ENCODE measurements around the gene CXCL11. TPM values are rescaled to one million over a fixed set of nuclear protein-coding genes. Genes with fewer than 3 reads are reported as not detected.
"Not testable (repeated sequence)": the region's sequence is repeated elsewhere in the genome, so short reads cannot be mapped to it uniquely, and the experiment has no call there.

CXCL11 gene
- total RNA-seq, 1 experiment from 2014 or later = not detected

DNA sequence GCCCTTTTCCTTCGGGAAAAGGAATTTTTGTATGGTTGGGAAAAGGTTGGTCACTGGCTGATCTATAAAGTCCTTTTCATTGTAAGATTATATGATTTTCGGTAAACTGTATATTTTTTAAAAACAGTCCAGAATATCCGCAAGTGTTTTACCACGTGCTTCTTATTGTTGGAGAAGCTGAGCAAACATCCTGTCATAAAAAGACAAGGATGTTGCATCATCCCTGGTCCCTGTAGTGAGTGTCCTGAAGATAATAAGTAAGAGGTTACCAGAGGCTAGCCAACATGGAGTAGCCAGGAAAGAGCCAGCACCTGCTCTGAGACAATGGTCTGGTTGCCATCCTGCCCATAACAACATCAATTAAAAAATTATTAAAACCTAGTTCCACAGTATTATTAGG lies 33.7 kb downstream of the CXCL11 start:
- no peaks in the 10 kb centered on the region for H3K9me3 ChIP-seq
- CTCF ChIA-PET = no interaction called here
- Mint-ChIP-seq H3K36me3 (ENCODE audit: insufficient read depth, unreplicated experiment) (no peaks in the 10 kb centered on the region), H3K4me3 (ENCODE audit: unreplicated experiment) (no peak overlapping the region), H3K9me3 (ENCODE audit: unreplicated experiment) (peaks cover 19% of the 10 kb centered on the region), H3K27ac (ENCODE audit: unreplicated experiment) (peak overlapping the region; percentile 51), H3K4me1 (ENCODE audit: low read depth, unreplicated experiment) (peaks cover 13% of the 10 kb centered on the region), H3K27me3 (ENCODE audit: insufficient read depth, unreplicated experiment) (no peaks in the 10 kb centered on the region)
- H3K4me3 ChIP-seq (ENCODE audit: low read depth, low read length) = no peak overlapping the region
- no peaks in the 10 kb centered on the region for H3K27me3 ChIP-seq (replicated peaks; ENCODE audit: control insufficient read depth, insufficient read depth, low read length)
- no peaks in the 10 kb centered on the region for H3K36me3 ChIP-seq (ENCODE audit: control insufficient read depth, insufficient read depth, low read length)
- intact Hi-C loops (cut with micrococcal nuclease; ENCODE audit: unreplicated experiment) = no loop called here
- no TSS peak for BruUV-seq (replicated peaks)
- POLR2A ChIA-PET = no interaction called here
- H3K4me1 ChIP-seq = peaks cover 31% of the 10 kb centered on the region
- TF ChIP-seq, protein P1, sequence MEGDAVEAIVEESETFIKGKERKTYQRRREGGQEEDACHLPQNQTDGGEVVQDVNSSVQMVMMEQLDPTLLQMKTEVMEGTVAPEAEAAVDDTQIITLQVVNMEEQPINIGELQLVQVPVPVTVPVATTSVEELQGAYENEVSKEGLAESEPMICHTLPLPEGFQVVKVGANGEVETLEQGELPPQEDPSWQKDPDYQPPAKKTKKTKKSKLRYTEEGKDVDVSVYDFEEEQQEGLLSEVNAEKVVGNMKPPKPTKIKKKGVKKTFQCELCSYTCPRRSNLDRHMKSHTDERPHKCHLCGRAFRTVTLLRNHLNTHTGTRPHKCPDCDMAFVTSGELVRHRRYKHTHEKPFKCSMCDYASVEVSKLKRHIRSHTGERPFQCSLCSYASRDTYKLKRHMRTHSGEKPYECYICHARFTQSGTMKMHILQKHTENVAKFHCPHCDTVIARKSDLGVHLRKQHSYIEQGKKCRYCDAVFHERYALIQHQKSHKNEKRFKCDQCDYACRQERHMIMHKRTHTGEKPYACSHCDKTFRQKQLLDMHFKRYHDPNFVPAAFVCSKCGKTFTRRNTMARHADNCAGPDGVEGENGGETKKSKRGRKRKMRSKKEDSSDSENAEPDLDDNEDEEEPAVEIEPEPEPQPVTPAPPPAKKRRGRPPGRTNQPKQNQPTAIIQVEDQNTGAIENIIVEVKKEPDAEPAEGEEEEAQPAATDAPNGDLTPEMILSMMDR (IDR thresholded peaks at IDR 0.05; ENCODE audit: insufficient read depth in 1 of 2, low read depth in 1 of 2, low read length in 1 of 2, severe bottlenecking in 1 of 2, unreplicated experiment in 1 of 2) = no peak
- peak in 1 of 2 experiments; percentile 41 for DNase-seq

DNA sequence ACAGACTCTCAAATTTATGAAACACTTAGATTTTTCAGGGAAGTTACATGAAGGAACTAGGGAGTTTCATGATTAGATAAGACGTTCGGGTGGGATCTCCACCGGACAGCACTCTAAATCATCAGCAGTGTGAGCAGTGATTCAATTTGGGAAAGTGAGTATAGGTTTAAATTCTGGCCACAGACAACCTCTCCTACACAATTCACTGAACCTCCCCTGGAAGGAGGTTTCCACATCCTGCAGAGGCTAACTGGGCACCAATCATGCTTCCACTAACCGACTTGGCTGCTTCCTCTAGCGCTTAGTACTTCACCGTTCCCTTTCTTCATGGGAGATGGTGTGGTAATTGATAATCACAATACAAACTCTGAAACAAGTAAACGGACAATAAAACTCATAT lies 34.2 kb downstream of the CXCL11 start:
- no peaks in the 10 kb centered on the region for H3K9me3 ChIP-seq
- POLR2A ChIA-PET = no interaction called here
- no peak overlapping the region for H3K4me3 ChIP-seq (ENCODE audit: low read depth, low read length)
- no peak overlapping the region for H3K4me3 Mint-ChIP-seq (ENCODE audit: unreplicated experiment)
- no peaks in the 10 kb centered on the region for H3K36me3 ChIP-seq (ENCODE audit: control insufficient read depth, insufficient read depth, low read length)
- BruUV-seq (replicated peaks) = no TSS peak
- no peaks in the 10 kb centered on the region for H3K36me3 Mint-ChIP-seq (ENCODE audit: insufficient read depth, unreplicated experiment)
- no peaks in the 10 kb centered on the region for H3K27me3 Mint-ChIP-seq (ENCODE audit: insufficient read depth, unreplicated experiment)
- no peaks in the 10 kb centered on the region for H3K27me3 ChIP-seq (replicated peaks; ENCODE audit: control insufficient read depth, insufficient read depth, low read length)
- H3K4me1 Mint-ChIP-seq (ENCODE audit: low read depth, unreplicated experiment) = peaks cover 9% of the 10 kb centered on the region
- no peak for DNase-seq
- H3K9me3 Mint-ChIP-seq (ENCODE audit: unreplicated experiment) = peaks cover 19% of the 10 kb centered on the region
- intact Hi-C loops (cut with micrococcal nuclease; ENCODE audit: unreplicated experiment) = no loop called here
- CTCF ChIA-PET = no interaction called here
- peaks cover 26% of the 10 kb centered on the region for H3K4me1 ChIP-seq
- no peak overlapping the region for H3K27ac Mint-ChIP-seq (ENCODE audit: unreplicated experiment)
- TF ChIP-seq, protein P1 (IDR thresholded peaks at IDR 0.05; ENCODE audit: insufficient read depth in 1 of 2, low read depth in 1 of 2, low read length in 1 of 2, severe bottlenecking in 1 of 2, unreplicated experiment in 1 of 2) = no peak

DNA sequence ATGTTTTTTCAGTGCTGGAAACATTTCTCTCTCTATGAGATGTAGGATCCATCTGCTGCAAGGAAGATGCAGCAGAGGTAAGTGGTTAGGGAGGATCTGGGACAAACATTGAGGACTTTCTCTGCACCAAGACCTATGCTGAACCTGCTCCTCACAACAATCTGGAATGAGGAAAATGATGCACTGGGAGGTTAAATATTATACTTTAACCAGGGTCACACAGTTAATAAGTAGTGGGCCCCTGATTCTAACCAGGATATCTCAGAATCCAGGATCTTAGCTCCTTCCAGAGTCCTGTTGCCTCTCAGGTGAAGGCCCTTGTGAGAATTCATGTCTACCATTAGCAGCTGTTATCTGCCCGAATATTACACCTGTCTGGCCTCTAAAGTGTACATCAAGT lies 35.6 kb downstream of the CXCL11 start:
- POLR2A ChIA-PET = no interaction called here
- no peak overlapping the region for H3K4me3 Mint-ChIP-seq (ENCODE audit: unreplicated experiment)

DNA sequence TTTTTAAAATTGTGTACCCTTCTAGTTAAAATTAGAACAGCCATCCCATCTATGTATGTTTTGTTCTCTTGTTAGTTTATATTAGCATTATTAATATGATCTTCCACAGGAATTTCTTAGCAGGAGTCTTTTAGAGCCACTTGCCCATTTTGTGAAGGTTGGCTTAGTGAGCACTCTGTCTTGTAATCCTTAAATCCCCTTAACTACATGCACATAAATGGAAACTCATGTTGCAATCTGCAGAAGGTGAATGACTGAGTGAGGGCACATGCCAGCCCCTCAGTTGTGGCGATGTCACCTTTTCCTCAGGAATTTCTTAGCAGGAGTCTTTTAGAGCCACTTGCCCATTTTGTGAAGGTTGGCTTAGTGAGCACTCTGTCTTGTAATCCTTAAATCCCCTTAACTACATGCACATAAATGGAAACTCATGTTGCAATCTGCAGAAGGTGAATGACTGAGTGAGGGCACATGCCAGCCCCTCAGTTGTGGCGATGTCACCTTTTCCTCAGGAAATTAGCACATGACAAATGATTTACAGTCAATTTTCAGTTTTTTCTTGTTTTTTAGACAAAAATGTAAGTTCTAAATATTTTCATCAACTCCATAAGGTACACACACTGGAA lies 37.2 kb downstream of the CXCL11 start:
- H3K9me3 ChIP-seq; intact Hi-C loops (cut with micrococcal nuclease; ENCODE audit: unreplicated experiment); POLR2A ChIA-PET; H3K4me3 ChIP-seq (ENCODE audit: low read depth, low read length); DNase-seq; BruUV-seq (replicated peaks); H3K27me3 Mint-ChIP-seq (ENCODE audit: insufficient read depth, unreplicated experiment); H3K4me3 Mint-ChIP-seq (ENCODE audit: unreplicated experiment); H3K27me3 ChIP-seq (replicated peaks; ENCODE audit: control insufficient read depth, insufficient read depth, low read length); H3K27ac Mint-ChIP-seq (ENCODE audit: unreplicated experiment); H3K36me3 ChIP-seq (ENCODE audit: control insufficient read depth, insufficient read depth, low read length); H3K36me3 Mint-ChIP-seq (ENCODE audit: insufficient read depth, unreplicated experiment): not testable (repeated sequence)
- Mint-ChIP-seq H3K9me3 (ENCODE audit: unreplicated experiment) (peaks cover 11% of the 10 kb centered on the region), H3K4me1 (ENCODE audit: low read depth, unreplicated experiment) (peaks cover 15% of the 10 kb centered on the region)
- H3K4me1 ChIP-seq = peaks cover 11% of the 10 kb centered on the region
- CTCF ChIA-PET = interaction anchor here (1.5 kb wide), 1 partner anchor 88 kb away, joined by 3 read pairs; no protein-coding TSS in a partner anchor

More for the DNA sequence above, 35.6 kb downstream of the CXCL11 start:
- Mint-ChIP-seq H3K4me1 (ENCODE audit: low read depth, unreplicated experiment) (peaks cover 15% of the 10 kb centered on the region), H3K27ac (ENCODE audit: unreplicated experiment) (no peak overlapping the region), H3K36me3 (ENCODE audit: insufficient read depth, unreplicated experiment) (no peaks in the 10 kb centered on the region), H3K9me3 (ENCODE audit: unreplicated experiment) (peaks cover 19% of the 10 kb centered on the region), H3K27me3 (ENCODE audit: insufficient read depth, unreplicated experiment) (no peaks in the 10 kb centered on the region)
- no peak for DNase-seq
- TF ChIP-seq, protein P1 (IDR thresholded peaks at IDR 0.05; ENCODE audit: insufficient read depth in 1 of 2, low read depth in 1 of 2, low read length in 1 of 2, severe bottlenecking in 1 of 2, unreplicated experiment in 1 of 2) = no peak
- Histone ChIP-seq H3K9me3 (no peaks in the 10 kb centered on the region), H3K36me3 (ENCODE audit: control insufficient read depth, insufficient read depth, low read length) (no peaks in the 10 kb centered on the region), H3K4me3 (ENCODE audit: low read depth, low read length) (no peak overlapping the region), H3K27me3 (replicated peaks; ENCODE audit: control insufficient read depth, insufficient read depth, low read length) (no peaks in the 10 kb centered on the region), H3K4me1 (peaks cover 12% of the 10 kb centered on the region)
- intact Hi-C loops (cut with micrococcal nuclease; ENCODE audit: unreplicated experiment) = no loop called here
- CTCF ChIA-PET = interaction anchor here (0.8 to 1.5 kb wide), 2 partner anchors 10 to 86 kb away, joined by 3 read pairs; partner anchors contain the start of gene SDAD1
- BruUV-seq (replicated peaks) = no TSS peak

Data from Caco-2 (cell line).